ENCODE measurements around the gene MED25.

The MED25 gene

DNA sequence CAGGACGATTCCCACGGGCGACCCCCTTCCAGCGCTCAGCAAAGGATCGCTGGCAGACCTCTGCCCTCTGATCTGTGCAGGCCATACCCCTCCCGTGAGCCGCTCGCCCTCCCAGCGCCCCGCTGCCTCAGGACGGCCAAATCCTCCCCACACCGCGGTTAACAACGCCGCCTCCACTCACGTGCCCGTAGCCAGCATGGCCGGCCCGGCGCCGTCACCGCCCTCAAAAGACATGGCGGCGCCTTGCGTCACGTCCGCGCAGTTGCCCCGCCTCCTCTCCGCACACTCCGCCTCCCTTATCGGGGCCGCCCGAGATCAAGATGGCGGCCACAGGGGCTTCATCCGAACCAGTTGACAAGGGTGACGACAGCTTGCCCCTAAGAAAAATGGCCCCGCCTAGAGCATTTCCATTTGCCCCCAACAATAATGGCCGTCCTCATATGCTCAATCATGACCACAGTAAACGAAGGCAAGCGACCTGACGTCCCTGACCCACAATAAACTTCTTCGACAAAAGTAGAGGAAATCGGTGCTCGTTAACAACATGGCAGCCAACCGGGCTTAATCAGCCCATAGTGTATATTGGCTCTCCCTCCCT lies 58.4 kb downstream of the MED25 start:
- DNase-seq, result peak; percentile 99

DNA sequence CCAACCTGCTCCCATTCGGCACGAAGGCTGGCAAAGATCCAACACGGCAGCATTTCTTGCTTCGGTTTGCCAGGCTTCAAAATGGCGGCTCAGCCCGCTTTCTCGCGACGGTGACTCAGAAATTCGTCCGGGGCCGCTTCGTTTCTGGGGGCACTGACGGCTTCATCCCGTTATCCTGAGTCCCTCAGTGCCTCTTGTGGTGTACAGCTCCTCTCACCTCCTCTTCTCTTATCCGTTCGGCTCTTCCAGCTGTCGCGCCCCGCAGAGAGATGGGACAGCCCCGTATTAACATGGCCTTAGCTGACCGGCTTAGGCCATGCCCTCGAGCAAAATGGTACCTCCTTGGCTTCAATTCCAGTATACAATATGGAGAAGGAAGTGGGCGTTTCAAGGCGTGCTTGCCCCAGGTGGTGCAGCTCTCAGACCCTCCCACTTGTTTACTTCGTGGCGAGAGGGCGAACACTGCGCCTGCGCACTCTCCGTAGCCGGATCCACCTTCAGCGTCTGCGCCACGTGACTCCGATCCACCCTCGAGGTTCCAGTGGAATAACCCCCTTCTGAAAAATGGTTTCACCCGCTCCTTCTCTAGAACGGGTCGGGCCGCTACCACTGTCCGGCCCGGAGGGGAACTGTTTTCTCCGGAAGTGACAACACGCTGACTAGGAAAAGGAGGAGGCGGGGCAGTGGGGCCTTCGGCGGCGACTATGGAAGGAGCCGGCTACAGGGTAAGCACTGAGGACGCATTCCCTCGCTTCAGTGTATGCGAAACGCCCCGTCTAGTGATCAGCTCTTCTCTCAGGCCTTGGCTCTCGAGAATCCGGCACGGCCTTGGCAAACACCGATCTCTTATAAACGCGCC lies 59.2 kb downstream of the MED25 start, which contains the start of the genes AKT1S1 and TBC1D17:
TSS of gene AKT1S1 (minus strand) at position 336 of the 859 bp plus-strand sequence. CDS start 4,060 bp downstream, outside the sequence.
TSS of gene TBC1D17 (plus strand) at position 683 of the 859 bp plus-strand sequence. CDS start at position 705, 22 bp downstream.
- peak; percentile 100 for DNase-seq

DNA sequence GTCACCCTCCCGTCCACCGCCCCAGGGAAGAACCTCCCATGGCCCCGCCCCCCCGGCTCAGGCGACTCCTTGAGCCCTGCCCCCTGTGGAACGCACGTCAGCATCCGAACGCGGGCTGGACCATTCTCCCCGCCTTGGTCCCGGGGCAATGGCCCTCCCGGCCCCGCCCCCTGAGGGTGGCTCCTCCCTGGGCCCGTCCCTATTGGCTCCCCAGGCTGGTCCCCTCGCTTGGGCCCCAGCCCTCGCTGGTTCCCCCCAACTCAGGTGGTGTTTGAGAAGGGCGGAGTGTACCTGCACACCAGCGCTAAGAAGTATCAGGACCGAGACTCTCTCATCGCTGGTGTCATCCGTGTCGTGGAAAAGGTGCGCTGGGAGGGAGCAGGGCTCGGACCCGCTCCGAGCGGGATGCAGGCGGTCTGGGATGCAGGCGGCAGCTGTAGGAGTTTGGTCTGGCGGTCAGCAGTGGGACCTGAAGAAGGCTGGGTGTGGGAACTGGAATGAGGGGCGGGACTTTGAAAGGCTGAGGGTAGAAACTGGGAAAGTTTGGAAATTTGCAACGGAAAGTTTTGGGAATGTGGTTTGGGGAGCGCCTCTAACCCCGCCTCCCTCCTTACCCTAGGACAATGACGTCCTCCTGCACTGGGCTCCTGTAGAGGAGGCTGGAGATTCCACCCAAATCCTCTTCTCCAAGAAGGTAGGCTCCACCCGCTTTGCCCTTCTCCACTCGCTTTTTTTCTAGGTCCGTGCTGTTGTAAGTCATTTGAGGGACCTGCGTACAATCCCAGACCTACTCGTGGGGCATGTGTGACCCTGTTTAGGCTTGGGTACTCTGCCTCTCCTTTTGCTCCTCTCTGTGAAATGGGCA lies 60.0 kb downstream of the MED25 start:
- DNase-seq, result peak; percentile 95

DNA sequence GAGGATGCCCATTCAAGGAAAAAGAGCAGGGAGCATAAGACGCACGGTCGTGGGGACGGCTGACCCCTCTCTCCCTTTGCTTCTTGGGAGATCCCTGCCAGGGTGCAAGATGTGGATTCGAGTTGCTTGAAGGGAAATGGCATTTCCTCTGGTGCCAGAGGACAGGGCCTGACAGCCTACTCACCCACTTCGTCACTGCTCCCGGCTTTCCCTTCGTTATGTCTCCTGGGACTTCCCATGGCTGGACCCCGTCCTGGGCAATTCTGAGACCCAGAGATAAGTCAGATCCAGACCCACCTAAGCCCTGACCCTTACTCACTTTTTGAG lies 60.6 kb downstream of the MED25 start:
- no peak for DNase-seq

DNA sequence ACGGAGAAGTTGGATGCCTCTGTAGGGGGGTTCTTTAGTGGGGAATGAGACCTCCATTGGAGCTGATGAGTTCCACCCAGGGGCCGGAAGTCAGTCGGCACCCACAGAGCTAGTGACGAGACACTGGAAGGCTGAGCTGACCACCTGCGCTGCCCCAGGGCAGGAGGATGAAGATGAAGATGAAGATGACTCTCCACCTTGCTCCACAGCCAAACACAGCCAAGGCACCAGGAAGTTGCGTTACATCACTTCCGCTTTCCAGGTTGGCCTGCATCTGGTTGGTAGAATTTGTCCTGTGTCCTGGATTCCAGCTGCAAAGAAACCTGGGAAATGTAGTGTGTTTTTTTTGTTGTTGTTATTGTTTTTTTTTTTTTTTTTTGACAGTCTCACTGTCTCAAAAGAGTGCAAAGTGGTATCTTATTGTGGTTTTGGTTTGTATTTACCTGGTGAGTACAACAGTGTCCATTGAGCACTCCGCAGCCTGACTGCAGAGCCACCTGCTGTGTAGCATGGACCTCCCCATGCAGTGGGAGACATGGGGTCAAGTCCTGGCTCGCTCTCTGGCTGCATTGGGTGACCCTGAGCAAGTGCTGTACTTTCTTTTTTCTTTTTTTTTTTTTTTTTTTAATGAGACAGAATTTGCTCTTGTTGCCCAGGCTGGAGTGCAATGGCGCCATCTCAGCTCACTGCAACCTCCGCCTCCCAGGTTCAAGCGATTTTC lies 61.3 kb downstream of the MED25 start:
- DNase-seq, result no peak

DNA sequence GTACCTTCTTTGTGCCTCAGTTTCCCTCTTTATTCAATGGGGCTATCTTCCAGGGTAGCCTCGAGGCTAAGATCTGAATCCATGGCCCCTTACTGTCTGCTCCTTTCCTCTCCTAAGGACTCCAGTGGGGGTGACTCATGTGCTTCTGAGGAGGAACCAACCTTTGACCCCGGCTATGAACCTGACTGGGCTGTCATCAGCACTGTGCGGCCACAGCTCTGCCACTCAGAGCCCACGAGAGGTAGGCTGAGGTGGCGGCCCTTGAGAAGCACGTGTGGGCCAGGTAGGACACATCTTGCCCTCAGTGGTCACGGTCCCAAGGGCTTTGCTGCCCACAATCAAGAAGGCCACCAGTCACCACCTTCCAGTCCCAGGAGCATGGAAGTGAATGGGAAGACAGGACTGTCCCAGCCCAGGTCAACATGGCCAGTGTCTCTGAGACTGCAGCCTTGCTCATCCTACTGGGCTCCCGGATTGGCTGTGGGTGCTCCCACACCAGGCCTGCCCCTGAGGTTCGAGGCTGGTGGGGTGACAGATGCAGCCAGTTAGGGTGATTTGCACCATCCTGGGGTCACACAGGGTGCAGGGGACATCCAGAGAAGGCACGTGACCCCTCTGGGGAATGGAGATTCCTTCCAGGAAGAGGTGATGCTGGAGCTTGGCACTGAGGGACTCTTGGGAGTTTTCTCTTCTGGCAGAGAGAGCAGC lies 62.2 kb downstream of the MED25 start:
- no peak for DNase-seq

DNA sequence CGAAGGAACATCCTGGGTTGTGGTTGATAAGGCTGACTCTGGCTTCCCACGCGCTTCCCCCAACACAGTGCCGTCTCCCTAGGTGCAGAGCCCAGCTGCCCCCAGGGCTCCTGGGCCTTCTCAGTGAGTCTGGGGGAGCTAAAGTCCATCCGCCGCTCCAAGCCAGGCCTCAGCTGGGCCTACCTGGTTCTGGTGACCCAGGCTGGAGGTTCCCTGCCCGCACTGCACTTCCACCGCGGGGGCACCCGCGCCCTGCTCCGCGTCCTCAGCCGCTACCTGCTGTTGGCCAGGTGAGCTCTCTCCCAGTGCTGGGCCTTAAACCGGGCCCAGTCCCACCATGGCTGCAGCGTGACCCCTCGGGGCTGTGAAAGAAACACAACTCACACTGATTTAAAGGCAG lies 63.1 kb downstream of the MED25 start:
- no peak for DNase-seq

DNA sequence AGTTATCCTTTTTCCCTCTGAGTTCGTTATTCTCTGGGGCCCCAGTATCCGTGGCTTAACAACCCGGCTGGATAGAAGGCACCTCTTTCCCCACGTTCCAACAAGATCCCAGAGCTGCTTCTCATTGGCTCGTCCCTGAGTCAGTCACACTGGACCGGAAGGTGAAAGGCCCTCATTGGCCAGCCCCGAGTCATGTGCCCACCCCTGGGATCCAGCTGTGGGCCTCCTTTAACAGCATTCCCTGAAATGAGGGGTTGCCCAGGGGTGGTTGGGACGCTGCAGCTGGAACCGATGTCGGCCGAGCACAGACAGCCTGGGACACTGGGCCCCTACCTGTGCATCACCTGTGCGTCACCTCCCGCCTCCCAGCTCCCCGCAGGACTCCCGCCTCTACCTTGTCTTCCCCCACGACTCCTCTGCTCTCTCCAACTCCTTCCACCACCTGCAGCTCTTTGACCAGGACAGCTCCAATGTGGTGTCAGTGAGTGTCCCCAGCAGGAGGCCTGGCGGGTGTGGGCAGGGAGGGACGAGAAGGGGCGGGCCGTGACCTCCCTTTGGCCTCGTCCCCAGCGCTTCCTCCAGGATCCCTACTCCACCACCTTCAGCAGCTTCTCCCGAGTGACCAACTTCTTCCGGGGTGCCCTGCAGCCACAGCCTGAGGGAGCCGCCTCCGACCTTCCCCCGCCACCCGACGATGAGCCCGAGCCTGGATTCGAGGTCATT lies 63.7 kb downstream of the MED25 start:
- DNase-seq, result no peak

DNA sequence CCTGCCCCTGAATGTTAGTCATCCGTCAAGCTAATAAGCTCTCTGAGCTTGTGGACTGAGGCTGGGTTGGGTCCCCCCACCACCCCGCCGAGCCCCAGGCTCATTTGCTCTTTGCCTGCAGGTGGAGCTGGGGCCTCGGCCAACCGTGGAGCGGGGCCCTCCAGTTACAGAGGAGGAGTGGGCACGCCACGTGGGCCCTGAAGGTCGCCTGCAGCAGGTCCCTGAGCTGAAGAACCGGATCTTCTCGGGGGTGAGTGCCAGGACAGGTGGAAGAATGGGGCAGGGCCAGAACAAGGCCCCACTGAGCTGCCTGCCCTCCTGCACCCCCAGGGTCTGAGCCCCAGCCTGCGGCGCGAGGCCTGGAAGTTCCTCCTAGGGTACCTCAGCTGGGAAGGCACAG lies 64.6 kb downstream of the MED25 start:
- no peak for DNase-seq

DNA sequence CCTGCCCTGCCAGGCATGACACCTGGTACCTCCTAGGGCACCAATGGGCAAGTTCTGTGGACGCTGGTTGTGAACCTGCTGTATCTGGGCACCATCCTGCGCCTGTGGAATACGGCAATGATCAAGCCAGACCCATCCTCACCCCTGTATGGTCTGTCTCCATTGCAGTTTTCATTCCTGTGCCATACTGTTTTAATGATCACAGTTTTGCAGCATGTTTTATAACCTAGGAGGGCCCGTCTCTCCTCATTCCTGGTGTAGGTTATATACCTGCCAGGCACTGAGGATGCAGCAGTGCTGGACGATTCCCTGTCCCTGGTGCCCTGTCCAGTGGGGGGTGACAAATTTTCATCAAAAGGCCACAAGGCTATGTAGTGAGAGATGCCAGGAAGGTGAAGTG lies 65.0 kb downstream of the MED25 start:
- no peak for DNase-seq

DNA sequence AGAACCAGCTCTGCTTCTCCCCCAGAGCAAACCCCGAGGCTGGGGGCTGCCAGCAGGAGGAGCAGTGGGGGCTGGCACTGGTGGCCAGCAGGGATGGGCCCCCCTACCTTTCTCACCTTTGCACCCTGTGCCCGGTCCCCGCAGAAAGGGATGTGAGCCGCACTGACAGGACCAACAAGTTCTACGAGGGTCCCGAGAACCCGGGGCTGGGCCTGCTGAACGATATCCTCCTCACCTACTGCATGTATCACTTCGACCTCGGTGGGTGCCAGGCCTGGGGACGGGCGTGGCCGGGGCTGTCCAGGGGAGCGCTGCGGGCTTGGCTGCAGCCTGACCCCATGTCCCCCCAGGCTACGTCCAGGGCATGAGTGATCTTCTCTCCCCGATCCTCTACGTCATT lies 66.0 kb downstream of the MED25 start:
- DNase-seq, result no peak

DNA sequence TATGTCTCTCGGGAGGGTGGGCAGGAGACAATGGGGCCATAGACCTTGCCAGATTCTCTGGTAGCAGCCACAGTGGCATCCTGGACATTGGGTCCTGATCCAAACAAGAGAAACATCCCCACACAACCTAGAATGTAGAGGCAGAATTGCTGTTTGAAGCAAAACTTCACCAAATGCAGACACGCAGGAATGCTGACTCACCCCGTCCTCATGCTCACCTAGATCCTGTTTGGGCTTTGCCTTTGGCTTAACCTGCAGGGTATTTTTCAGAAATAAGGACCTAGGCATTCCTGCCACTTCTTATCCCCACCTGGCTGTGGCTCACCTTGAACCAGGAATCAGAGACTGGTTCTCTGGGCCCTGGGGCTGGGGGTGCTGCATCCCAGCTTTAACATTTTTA lies 66.7 kb downstream of the MED25 start:
- DNase-seq, result no peak
